Measurements from ENCODE around the gene LST1. TPM values are rescaled to one million over a fixed set of nuclear protein-coding genes. Genes with fewer than 3 reads are reported as not detected.

LST1 gene
- total RNA-seq, 2 donors from 2014 or later, result 2.8 to 8.5 TPM

GRCh38 chr6:31567531-31568370 is 18.3 kb upstream of the LST1 start:
- no peak for TF ChIP-seq CTCF (IDR thresholded peaks at IDR 0.05)
- no peak overlapping the region for H3K27ac ChIP-seq
- no peaks in the 10 kb centered on the region for H3K9me3 ChIP-seq
- H3K4me1 ChIP-seq, result no peaks in the 10 kb centered on the region
- no peak overlapping the region for H3K4me3 ChIP-seq
- no peaks in the 10 kb centered on the region for H3K36me3 ChIP-seq
- DNase-seq (ENCODE audit: low spot score), result no peak
- no peaks in the 10 kb centered on the region for H3K27me3 ChIP-seq

GRCh38 chr6:31568537-31568961 is 17.5 kb upstream of the LST1 start:
- H3K4me3 ChIP-seq, result no peak overlapping the region
- no peak for TF ChIP-seq CTCF (IDR thresholded peaks at IDR 0.05)
- no peaks in the 10 kb centered on the region for H3K9me3 ChIP-seq
- no peaks in the 10 kb centered on the region for H3K4me1 ChIP-seq
- H3K27ac ChIP-seq, result no peak overlapping the region
- H3K27me3 ChIP-seq, result no peaks in the 10 kb centered on the region
- H3K36me3 ChIP-seq, result no peaks in the 10 kb centered on the region
- no peak for DNase-seq (ENCODE audit: low spot score)

GRCh38 chr6:31569861-31570536 is 16.1 kb upstream of the LST1 start:
- Histone ChIP-seq H3K4me3 (no peak overlapping the region), H3K9me3 (no peaks in the 10 kb centered on the region), H3K27me3 (no peaks in the 10 kb centered on the region), H3K27ac (no peak overlapping the region), H3K4me1 (no peaks in the 10 kb centered on the region), H3K36me3 (no peaks in the 10 kb centered on the region)
- no peak for DNase-seq (ENCODE audit: low spot score)
- no peak for TF ChIP-seq CTCF (IDR thresholded peaks at IDR 0.05)

GRCh38 chr6:31572041-31572911 is 13.8 kb upstream of the LST1 start, which contains the start of gene LTA:
TSS of gene LTA (plus strand) at chr6:31572289. CDS start at chr6:31572743, 454 bp downstream.
- Histone ChIP-seq H3K4me1 (no peaks in the 10 kb centered on the region), H3K27ac (no peak within 1 kb of the TSS)
- DNase-seq (ENCODE audit: low spot score), result no peak

More at GRCh38 chr6:31572041-31572911, 13.8 kb upstream of the LST1 start, which contains the start of gene LTA:
- no peaks in the 10 kb centered on the region for H3K36me3 ChIP-seq
- no peak for TF ChIP-seq CTCF (IDR thresholded peaks at IDR 0.05)
- no peaks in the 10 kb centered on the region for H3K9me3 ChIP-seq
- H3K27me3 ChIP-seq, result no peaks in the 10 kb centered on the region
- H3K4me3 ChIP-seq, result no peak within 1 kb of the TSS

Measured in right atrium auricular region (tissue), 2 donors.